CD4-positive, alpha-beta T cell treated with Interleukin-10 for 1 hour (primary cell): ENCODE results near the gene OBP2B.
A peak's percentile ranks its signal among the peaks of the same experiment; 100 is the strongest.
"Not testable (repeated sequence)": the region's sequence is repeated elsewhere in the genome, so short reads cannot be mapped to it uniquely, and the experiment has no call there.

Experiments
- DNase-seq: peaks from one replicate; pipeline ENCODE4 v3.0.0-alpha.2; 2020

OBP2B gene

GRCh38 chr9:133208880-133209300 lies at the start of gene OBP2B:
Gene OBP2B (minus strand): TSS chr9:133209250. CDS start chr9:133209199, 51 bp downstream.
- not testable (repeated sequence) for DNase-seq

DNA sequence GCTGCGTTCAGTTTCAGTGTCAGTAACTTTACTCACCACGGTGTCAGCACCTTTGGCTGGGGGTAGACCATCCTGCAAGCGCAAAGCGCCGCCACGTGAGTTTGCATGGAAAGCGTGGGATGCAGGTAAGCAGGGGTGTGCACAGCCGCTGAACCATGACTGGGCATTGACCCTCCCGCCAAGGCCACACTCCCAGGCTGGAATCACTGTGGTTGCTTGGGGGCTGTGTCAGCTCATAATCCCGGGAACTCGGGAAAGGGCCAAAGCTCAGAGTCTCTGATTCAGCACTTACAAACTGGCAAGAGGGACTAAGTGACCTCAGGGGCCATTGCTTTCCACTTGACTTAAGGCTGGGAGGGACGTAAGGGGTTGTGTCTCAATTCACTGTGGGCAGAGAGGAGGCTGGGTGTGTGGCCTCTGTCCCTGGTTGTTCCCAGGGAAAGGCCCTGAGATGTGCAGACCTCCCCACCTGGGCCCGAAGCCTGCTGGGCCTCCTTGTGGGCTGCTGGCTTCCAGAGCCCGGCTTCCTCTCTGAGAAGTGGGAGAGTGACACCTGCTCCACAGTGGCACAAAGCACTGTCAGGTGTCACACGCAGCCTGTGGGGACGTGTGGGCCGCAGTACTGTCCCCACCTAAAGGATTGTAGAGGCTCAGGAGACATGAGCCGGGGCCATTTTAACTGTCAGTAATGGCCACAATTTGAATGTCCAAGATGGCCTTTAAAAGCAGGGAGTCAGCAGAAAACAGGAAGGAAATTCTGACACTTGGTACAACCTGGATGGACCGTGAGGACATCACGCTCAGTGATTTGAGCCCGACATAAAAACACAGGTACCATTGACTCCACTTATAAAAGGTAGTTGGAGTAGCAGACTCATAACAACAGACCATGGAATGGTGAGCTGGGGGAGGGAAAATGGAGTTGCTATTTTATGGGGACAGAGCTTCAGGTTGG lies 49.3 kb upstream of the OBP2B start:
- no peak for DNase-seq

DNA sequence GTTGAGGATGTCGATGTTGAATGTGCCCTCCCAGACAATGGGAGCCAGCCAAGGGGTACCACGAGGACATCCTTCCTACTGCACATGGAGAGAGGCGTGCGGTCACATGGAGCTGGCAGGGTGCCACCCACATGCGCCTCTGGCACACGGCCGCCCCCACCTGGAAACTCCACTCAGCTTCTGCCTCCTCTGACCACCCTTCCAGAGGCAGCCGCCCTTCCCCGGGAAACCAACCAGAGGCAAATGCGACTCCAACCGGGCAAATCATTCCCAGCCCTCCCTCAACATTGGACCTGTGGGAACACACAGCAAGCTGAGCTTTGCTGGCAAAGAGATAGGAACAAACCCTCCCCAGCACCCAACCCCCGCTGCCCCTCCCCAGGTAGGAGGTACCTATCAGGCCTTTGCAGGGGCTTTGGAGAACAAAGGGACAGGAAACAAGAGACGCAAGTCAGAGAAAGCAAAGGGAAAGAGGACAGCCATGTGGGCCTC lies 48.5 kb upstream of the OBP2B start:
- DNase-seq = no peak

DNA sequence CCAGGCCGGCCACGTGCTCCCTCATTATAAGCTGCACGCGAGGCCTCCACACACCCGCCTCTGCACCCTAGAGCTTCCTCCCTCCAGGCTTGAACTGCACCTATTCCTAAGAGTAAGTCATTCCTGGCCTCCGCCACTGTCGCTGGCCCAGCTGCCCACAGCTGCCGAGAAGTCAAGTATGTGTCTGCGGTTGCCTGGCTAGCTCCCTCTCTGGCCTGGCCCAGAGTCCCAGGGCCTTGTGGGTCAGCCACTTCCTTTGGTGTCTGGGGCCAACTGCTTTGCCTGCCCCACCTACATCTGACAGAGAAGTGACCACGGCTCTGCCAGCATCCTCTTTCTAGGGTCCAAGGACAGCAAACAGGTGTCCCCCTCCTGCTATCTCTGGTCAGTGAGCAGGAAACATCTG lies 47.6 kb upstream of the OBP2B start:
- no peak for DNase-seq

- DNase-seq = no peak
Observed at GRCh38 chr9:133256136-133256461, 47.0 kb upstream of the OBP2B start.

DNA sequence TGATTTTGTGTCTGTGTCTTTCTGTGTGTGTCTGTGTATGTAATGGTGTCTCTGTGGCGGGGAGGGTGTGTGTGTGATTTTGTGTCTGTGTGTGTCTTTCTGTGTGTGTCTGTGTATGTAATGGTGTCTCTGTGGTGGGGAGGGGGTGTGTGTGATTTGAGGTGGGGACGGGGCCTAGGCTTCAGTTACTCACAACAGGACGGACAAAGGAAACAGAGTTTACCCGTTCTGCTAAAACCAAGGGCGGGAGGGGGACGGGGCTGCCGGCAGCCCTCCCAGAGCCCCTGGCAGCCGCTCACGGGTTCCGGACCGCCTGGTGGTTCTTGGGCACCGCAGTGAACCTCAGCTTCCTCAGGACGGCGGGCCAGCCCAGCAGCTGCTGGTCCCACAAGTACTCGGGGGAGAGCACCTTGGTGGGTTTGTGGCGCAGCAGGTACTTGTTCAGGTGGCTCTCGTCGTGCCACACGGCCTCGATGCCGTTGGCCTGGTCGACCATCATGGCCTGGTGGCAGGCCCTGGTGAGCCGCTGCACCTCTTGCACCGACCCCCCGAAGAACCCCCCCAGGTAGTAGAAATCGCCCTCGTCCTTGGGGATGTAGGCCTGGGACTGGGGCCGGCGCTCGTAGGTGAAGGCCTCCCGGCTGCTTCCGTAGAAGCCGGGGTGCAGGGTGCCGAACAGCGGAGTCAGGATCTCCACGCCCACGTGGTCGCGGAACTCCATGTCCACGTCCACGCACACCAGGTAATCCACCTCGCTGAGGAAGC lies 46.5 kb upstream of the OBP2B start:
- DNase-seq = no peak

- DNase-seq = no peak
Observed at GRCh38 chr9:133254471-133254870, 45.4 kb upstream of the OBP2B start.

- no peak for DNase-seq
Observed at GRCh38 chr9:133253268-133253667, 44.2 kb upstream of the OBP2B start.

DNA sequence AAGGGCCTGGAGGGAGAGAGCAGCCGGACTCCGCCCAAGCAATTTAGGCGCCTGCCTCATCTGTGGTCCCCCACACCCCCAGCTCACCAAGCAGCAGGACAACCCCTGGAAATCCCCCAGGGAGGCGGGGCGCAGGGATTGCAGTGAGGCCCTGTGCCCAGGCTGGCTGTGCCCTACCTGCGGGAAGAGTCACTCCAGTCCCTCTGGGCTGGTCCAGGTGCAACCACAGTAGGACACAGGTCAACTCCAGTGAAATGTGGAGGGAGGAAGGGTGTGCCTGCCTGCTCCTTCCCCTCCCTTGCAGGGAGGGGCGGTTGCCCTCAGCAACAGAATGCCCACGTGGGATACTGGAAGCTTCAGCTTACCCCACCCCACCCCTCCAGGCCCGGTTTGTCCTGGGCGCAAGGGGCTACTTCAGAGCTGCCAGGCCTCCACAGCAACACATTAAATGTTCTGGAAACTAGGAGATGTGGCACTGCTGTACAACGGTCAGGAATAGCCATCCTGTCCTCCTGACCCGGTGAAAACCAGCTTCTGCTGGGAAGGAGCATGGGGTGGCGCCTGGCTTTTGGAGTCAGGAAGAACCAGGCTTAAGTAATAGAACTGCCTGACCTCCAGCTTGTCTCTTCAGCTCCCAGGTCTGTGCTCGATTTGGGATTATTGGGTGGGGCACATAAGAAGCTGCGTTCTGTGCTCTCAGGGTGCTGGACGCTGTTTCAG lies 43.4 kb upstream of the OBP2B start:
- no peak for DNase-seq

GRCh38 chr9:133251773-133252172 lies 42.7 kb upstream of the OBP2B start:
- no peak for DNase-seq

DNA sequence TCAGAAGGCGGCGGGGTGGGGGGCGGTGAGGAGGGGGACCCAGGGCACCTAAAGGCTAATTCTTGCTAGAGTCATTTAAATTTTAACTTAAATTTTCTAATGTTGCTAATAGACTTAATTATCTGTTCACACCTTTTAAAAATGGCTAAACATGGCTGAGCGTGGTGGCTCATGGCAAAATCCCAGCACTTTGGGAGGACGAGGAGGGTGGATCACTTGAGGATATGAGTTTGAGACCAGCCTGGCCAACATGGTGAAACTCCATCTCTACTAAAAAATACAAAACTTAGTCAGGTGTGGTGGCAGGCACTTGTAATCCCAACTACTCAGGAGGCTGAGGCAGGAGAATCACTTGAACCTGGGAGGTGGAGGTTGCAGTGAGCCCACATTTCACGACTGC lies 42.2 kb upstream of the OBP2B start:
- DNase-seq = not testable (repeated sequence)

- no peak for DNase-seq
Observed at GRCh38 chr9:133250741-133251170, 41.7 kb upstream of the OBP2B start.

GRCh38 chr9:133249337-133249736 lies 40.3 kb upstream of the OBP2B start:
- DNase-seq = no peak

- no peak for DNase-seq
Observed at GRCh38 chr9:133248726-133249295, 39.8 kb upstream of the OBP2B start.

GRCh38 chr9:133247632-133248031 lies 38.6 kb upstream of the OBP2B start:
- DNase-seq = no peak

DNA sequence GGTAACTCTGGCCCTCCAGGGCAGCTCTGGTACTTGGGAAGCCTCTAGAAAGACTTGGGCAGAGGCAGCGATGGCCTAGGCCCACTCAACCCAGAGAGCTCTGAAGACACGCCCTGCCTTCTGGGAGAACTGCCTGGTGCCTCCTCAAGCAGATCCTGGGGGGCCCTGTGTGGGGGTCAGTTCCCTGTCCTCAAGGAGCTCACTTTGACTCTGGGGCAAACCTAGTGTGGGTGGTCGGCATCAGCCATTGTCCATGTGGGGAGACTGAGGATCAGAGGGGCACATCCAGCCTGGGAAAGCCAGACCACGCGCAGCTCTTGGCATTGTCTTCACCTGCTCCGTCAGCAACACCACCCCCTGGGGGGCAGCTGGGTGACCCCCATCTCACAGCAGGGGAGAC lies 37.9 kb upstream of the OBP2B start:
- no peak for DNase-seq

GRCh38 chr9:133246562-133246961 lies 37.5 kb upstream of the OBP2B start:
- no peak for DNase-seq

GRCh38 chr9:133242991-133243390 lies 33.9 kb upstream of the OBP2B start:
- DNase-seq = no peak

DNA sequence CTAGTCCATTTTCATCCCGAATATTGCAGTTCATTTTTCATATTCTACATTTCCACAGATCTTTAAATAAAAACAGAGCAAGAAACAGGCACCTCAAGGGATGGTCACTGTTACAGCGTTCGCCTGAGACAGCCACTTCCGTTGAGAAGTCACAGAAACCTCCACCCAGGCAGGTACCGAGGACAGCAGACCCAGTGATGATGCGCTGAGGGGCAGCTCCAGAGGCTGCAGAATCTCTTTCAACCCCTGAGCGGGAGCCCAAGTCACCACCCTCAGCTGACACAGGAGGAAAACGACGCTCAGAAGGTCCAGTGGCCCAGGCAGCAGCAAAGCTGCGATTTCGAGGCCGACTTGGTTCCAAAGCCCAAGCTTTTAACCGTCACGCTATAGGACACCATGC lies 33.2 kb upstream of the OBP2B start:
- DNase-seq = no peak

DNA sequence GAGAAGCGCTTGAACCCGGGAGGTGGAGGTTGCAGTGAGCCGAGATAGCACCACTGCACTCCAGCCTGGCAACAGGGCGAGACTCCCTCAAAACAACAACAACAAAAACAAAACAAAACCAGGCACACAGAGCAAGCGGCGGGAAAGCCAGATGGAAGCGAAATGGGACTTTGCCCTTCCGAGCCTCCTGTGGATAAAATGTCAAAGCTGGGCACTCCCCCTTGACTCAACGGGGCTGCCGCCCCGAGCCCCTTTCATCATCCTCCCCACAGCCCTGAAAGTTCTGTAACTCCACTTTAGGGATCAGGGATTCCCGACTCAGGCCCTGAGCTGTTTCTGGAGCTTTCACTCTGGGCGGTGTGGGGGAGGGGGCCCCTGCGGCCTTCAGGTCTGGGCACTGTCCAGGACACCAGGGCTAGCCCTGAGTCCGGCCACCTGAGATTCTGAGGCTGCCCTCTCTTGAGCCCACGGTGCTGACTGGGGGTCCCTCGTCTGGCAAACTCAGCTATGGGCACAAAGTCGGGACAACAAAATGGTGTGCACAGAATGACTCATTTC lies 30.6 kb upstream of the OBP2B start:
- no peak for DNase-seq

DNA sequence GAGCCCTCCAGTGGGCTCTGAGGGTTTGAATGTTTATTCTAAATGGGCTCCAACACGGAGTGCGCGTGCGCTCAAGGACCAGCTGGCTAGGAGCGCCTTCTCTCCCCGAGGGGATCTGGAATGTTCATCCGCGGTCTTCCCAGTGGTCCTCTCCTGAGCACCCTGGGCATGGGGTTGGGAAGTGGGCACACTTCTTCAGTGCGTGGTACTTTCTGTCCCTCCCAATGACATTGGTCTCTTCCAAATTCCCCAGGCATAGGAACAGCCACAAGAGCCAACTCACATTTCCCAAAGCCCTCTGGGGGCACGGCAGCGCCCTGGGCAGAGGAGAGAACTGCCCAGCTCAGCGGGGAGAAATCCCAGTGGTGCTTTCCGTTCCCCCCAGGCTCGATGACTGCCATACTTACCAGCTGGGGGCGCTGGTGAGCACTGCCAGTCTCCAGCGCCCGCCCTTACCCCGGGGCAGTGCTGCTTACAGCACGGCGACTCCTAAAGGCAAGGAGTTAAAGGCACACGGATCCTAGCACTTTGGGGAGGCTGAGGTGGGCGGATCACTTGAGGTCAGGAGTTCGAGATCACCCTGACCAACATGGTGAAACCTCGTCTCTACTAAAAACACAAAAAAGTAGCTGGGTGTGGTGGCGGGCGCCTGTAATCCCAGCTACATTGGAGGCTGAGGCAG lies 29.9 kb upstream of the OBP2B start:
- DNase-seq = peak; percentile 66
